Stimulated activated CD4-positive, alpha-beta T cell treated with anti-CD3 and anti-CD28 coated beads, Interleukin-15, amount 100 ng/mL, for 48 hours (primary cell): ENCODE data around the gene HS3ST4.

Source experiments
- DNase-seq, 2 donors: peaks; one replicate each; pipeline ENCODE4 v3.0.0-alpha.2; 2020; ENCODE audit warnings: low read depth in 2 of 2

Gene HS3ST4

DNA sequence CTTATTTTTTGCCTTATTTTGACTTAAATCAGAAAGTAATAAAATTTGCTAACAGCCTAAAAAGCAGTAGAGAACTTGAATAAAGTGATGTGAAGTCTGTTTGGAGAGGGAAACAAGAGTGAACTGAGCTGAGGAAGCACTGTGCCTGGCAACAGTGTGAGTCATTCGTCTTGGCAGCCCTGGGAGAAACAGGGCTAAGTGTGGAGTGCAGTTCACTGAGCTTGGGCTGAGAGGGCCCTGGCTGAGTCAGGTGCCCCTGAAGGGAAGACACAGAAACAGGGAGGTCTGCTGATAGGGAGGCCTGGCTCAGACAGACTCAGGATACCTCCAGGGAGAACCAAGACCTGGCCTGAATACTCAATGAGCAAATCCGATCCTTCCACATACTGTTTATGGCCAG, 132.1 kb downstream of the HS3ST4 start:
- DNase-seq, result no peak

DNA sequence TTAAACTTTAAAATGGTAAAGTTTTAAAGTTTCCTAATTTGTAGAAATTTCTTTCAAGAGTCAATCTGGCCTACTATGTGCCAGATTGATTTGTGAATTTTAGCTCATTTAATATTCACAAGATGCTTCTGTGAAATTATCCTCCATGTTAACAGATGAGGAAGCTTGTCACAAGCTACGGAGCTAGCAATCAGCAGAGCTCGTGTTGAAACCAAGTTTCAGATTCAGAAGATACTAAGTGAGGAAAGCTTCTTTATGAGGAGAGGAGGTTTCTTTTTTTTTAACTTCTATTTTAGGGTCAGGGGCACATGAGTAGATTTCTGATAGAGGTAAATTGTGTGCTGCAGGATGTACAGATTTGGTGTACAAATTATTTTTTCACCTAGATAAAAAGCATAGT, 135.9 kb downstream of the HS3ST4 start:
- no peak for DNase-seq

DNA sequence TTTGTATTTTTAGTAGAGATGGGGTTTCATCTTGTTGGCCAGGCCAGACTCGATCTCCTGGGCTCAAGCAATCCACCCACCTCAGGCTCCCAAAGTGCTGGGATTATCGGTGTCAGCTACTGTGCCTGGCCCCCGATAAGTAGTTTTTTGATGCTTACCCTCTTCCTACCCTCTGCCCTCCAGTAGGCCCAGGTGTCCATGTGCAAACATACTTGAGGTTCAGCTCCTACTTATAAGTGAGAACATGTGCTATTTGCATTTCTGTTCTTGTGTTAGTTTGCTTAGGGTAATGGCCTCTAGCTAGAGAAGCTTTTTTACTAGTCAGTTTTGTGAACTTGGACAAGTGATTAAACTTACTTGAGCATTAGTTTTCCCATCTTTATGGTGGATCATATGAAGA, 136.8 kb downstream of the HS3ST4 start:
- DNase-seq, result no peak

DNA sequence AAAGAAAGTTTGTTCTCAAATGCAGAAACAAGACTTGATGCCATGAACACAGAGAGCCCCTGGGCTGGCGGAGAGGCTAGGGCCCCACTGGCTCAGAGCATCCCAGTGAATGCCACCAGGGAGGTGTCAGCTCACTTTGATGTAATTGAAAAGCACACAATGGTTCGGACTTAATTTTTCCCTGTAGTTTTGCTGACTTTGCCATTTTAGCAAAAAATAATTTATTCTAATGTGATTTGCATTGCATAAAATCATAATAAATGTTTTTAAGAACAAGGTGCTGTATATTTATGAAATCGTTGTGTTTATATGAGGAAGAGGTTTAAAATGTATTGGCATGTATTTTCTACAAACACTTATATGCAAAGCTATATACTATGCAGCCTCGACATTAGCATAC, 140.5 kb downstream of the HS3ST4 start:
- DNase-seq, result no peak

DNA sequence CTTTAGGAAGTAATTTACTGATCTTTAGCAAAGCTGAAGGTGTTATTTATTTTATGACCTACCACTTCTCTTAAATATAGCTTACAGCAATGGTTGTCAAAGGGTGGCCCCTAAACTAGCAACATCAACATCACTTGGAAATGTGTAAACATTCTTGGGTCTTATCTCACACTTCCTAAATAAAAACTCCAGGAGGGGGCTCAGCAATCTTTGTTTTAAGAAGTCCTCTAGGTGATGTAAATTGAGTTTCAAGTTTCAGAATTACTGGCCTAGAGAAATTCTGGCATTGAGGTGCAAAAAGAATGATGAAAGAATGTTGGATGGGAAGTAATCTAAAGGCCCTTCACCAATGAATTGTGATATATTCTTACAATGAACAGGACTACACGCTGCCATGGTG, 142.3 kb downstream of the HS3ST4 start:
- no peak for DNase-seq

DNA sequence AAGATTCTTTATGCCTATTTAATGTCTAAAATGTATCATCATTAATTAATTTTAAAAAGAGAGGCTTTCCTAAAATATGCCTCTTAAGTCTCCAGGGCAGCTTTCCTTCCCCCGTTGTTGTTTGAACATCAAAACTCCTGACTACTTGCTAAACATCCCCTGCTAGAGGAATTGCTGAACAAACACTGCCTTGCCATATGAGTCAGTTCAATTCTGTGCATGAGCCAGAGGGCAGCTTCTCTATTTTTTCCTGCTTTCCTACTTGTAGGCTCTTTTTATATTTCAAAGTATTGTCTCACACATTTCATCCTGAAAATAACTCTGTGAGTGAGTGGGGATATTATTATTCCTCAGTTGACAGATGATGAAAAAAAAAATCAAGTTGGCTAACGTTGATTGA, 143.4 kb downstream of the HS3ST4 start:
- DNase-seq, result no peak

DNA sequence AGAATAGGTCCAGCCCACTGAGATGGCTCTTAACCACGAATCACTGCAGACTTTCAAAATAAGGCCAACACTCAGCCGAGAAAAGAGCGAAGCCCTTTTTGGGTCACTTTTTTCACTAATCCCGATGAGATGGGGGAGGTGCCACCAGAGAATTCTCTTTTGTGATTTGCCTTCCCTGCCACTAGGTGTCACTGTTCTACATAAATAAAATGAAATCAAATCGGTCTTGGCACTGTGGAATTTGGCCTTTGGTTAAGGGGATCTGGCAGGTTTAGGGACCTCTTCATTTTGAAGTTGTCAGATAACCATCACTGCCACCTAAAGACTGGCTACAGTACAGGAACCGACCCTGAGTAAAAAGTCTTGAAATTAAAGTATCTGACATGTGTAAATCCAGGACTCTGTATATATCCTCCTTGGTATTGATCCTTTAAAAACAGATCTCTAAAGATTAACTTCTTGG, 147.0 kb downstream of the HS3ST4 start:
- DNase-seq, result peak in 1 of 2 donors; percentile 4

DNA sequence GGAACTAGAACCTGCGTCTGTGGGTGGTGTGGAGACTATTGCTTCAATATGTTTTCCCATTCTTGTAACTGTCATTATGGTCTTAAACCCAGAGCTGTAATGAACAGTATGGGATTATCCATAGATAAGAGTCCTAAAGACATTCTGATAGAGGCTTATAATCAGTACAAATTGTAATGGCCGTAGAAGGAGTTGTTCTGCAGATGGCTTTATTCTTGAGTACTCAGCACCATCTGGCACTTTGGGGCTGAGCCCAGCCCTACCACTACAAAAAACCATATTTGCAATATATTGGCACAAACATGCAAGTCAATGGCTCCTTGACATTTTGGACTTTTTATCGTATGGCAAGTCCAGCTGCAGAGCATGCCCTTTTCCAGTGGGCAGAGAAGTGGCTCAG, 150.0 kb downstream of the HS3ST4 start:
- DNase-seq, result no peak

DNA sequence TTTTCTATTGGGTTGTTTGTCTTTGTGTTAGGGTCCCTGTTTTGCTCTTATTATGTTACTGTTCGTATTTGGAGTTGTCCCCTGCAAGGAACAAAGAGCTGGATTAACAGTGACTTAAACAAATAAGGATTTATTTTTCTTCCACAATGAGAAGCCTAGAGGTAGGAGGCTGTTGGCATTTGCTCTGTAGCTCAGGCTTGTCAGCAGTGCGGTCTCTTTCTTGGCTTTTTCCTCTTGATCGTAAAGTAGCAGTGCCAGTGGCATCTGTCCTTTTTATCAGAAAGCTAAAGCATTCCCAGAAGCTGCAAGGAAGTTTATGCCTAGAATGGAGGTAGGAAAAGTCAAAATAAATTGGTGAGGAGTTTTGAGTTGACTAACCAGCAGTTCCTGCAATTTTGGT, 154.1 kb downstream of the HS3ST4 start:
- DNase-seq, result no peak

DNA sequence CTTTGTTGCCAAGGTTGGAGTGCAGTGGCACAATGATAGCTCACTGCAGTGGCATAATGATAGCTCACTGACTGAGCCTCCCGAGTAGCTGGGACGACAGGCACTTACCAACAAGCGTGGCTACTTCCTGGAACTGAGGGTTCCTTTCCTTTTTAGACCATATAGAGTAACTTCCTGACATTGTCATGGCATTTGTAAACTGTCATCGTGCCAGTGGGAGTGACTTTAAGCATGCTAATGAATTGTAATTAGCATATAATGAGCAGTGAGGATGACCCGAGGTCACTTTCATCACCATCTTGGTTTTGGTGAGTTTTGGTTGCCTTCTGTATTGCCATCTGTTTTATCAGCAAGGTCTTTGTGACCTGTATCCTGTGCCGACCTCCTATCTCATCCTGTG, 162.4 kb downstream of the HS3ST4 start:
- no peak for DNase-seq

DNA sequence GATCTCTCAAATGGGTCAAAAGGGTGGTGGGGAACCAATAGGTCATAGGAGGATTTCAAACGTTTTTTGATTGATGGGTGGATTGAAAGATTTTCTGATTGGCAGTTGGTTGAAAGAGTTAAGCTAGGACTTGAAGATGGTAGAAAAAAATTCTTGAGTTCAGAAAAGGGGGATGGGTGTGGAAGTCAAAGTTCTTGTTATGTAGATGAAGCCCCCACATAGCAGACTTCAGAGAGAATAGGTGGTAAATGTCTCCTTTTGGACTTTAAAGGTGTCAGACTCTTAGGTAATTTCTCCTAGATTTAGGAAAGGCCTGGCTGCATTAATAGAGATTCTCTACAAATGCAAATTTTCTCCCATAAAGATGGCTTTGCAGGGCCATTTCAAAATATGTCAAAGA, 163.3 kb downstream of the HS3ST4 start:
- DNase-seq, result no peak

DNA sequence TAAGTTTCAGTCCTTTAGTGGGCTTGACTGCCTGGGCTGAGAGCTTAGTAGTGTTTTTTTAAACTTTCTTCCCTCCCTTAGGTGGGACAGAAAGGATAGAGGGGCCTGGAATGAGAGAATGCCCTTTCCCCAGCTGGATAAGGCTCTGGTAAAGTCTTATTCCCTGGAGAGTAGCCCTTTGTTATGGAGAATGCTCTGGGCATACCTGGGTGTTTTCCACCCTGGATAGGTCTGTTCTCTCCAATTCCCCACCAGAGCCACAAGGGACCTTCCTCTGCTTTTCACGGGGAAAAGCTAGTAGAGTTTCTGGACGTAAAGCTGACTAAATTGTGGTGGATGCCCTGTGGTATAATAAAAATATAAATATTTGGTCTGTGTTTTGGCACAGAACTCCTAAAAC, 164.1 kb downstream of the HS3ST4 start:
- DNase-seq, result no peak

DNA sequence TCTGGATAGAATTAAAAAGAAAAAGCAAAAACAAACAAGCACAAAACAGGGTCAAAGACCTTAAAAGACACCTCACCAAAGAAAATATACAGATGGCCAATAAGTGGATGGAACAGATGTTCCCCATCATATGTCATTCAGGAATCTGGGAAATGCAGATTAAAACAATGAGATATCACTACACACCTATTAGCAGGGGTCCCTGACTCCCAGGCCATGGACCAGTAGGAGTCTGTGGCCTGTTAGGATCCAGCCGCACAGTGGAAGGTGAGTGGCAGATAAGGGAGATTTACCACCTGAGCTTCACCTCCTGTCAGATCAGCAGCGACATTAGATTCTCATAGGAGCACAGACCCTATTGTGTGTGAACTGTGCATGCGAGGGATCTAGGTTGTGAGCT, 167.9 kb downstream of the HS3ST4 start:
- no peak for DNase-seq

DNA sequence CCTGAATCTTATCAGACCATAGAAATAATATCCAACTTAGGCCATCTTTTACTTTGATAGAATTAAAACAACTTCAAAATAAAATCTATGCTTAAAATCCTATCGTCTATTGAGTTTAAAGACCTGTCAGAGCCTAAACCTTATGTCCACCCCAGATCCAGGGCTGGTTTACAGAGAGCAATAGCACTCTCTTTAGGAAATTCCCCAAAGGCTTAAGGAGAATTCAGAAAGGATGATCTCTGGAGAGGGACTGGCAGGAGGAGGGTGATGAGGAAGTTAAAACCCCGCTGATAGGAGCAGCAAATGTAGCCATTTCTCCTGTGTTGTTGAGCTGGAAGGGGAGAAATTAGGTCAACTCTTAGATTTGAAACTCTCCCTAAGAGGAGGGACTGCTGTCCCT, 175.3 kb downstream of the HS3ST4 start:
- DNase-seq, result no peak

DNA sequence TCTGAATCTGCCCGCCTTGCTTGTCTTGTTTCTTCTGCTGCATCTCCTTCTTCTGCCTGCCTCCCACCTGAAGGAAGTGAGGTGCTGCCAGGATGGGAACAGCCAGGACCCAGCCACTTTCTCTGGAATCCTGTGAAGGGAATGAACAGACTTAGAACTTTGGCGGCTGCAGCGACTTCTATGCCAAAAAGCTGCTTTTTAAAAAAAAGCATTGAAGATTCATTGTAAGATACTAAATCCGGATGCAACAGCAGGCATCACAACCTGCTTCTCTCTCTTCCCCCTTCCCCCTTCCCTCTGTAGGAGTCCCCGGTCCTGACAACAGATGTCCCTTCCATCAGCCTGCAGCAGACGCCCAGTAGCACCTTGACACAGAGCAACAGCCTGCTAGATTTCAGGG, 176.3 kb downstream of the HS3ST4 start:
- DNase-seq, result no peak

DNA sequence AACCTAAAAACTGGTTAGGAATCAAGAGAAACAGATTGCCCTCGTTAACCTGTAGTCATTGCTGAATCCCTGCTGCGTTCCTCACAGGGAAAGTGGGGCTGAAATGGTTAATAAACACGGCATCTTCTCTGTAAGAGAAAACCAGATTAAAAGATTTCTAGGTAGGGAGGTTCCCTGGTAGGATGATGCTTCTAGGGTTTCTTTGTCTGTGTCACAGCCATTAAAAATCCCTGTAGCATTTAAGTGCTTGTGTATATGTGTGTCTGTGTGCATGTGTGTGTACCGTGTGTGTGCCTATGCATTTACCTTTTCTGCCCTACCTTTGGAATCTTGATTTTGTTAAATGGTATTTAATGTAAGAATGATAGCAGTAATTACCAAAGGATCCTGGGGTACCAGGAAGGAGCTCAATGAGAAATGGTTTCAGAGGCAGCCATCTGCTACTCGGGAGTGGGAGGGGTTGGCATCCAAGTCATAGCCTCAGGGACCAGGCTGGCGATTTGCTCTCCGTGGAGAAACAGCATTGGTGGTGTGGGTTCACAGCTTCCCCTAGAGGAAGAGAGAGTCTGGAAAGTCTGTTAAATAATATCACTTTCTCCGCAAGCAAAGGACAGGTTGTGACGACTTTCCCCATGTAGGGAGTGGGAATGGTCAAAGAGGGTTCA, 177.1 kb downstream of the HS3ST4 start:
- DNase-seq, result no peak

DNA sequence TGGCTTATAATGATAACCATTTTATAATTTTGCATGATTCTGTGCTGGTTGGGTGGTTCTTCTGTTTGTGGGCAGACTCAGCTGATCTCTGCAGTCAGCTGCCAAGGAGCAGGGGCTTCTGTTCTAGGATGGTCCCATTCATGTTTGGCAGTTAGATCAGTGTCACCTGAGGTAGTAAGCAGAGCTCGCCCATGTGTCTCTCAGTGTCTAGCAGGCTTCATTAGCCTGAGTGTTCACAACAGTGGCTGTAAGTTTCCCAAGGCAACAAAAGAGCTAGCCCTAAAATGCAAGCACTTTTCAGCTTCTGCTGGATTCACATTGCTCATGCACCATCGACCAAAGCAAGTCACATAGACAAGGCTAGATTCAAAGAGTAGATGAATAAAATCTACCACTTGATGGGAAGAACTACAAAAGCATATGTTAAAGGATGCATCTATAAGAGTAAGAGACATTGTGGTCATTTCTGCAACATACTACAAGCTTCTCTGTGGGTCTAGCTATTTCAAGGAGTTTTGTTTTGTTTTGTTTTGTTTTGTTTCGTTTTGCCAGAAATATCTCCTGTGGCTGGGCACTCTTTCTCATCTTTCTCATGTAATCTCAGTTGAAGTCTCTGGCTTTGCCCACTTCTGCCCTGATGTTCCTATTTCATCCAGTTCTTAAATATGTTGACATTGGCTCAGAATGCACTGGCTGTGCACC, 180.8 kb downstream of the HS3ST4 start:
- DNase-seq, result no peak

DNA sequence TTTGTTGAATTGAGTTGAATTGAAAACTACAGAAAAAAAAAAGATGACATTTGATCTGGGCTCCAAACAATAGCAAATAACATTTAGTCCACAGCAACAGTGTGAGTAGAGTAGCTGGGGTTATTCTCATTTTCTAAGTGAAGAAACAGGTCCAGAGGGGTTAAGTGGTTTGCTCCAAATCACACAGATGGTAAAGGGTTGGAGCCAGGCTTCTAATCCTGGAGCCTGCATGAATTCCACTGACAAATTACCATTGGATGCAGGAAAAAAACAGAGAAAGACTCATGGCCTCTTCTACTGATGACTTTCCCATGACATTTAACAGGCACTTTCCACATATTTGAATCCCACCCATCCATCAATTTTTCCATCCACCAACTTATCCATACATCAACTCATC, 182.4 kb downstream of the HS3ST4 start:
- no peak for DNase-seq

DNA sequence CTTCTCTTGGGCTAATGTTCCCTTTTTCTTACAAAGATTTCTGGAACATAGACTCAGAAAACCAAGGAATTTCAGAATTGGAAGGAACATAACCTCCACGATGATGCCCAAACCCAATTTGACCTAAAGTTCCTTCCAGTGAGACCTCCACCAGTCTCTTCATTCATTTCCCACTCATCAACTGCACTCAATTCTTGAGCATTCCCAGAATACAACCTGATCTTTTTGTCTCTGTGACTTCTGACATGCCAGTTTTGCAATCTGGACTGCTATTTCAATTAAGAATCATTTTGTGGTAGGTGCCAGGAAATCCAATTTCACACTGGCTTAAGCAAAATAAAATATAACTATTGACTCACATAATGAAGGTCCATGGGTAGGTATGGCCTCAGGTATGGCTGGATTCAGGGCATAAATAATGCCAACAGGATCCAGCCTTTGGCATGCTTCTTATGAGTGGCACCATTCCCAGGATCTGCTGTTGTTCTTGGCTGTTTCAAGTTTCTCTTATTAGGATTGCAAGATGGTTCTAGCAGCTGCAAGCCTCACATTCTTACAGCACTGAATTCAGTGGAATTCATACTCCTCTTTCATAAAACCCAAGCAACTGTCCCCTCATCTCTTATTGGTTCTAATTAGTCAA, 184.3 kb downstream of the HS3ST4 start:
- DNase-seq, result no peak

DNA sequence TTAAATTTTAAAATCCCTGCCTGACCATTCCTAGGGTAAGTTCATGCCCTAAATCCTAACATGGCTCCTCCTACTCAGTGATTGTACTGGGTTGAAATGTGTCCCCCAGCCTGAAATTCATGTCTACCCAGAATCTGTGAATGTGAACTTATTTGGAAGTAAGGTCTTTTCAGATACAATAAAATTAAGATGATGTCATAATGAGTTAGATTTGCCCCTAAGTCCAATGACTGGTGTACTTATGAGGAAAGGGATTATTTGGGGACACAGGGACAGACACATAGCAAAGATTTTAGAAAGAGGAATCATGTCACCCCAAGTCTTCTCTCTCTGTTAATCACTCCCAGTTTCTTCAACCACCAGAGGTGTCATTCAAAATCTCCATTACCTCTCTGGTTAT, 185.3 kb downstream of the HS3ST4 start:
- DNase-seq, result no peak

DNA sequence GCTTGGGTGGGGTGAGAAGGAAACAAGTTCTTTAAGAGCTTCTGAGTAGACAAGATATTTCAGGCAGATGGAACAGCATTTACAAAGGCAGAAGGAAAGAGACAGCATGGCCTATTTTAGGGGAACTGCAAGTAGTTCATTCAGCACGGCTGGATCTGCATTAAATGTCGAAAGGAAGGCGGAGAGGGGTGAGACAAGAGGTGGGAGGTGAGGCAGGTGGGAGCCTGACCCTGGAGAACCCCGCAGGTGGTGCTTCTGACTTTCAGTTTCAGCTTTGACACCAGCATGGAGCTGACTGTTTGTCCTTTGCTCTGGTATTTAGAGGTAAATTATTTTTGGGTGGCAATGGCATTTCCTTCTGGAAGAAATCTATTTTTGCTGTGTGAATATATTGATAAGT, 194.8 kb downstream of the HS3ST4 start:
- no peak for DNase-seq

DNA sequence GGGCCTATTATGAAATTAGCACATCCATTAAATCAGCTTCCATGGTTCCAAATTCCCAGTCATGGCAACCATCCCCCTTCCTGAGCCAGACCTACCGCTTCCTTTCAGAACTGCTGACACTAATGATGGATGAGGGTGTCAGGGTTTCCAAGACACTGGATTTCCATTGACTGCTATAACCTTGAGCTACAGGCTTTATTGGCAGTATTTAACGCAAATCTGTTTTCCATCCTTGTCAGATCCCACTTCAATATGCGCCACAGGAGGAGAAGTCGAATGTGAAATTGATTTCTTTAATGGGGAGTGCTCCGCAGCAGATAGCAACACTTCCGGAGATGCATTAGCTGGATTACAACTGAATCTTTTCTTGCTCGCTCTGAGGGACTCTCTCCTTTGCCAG, 197.1 kb downstream of the HS3ST4 start:
- DNase-seq, result no peak

DNA sequence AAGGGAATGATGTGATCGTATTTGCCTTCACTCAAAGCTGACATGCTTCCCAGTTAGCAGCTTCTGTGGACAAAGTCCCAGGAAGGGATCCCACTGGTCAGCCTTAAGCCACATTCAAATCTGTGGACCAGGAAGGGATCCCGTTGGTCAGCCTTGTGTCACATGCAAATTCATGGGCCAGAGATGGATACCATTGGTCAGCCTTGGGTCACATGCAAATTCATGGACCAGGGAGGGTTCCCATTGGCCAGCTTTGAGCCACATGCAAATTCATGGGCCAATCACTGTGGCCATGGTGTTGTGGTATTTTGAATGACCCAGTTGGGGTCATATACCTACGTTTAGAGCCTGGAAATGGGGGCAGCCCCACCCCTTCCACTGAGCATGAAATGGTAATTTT, 201.6 kb downstream of the HS3ST4 start:
- no peak for DNase-seq
